ENCODE data around the gene CACNB1.

GRCh38 chr17:39205112-39205526, 7.7 kb upstream of the CACNB1 start:
- TF ChIP-seq POLR2A (IDR thresholded peaks at IDR 0.05) (no peak), POLR2AphosphoS5 (IDR thresholded peaks at IDR 0.05) (peak; percentile 32)
- TF ChIP-seq, protein P1, sequence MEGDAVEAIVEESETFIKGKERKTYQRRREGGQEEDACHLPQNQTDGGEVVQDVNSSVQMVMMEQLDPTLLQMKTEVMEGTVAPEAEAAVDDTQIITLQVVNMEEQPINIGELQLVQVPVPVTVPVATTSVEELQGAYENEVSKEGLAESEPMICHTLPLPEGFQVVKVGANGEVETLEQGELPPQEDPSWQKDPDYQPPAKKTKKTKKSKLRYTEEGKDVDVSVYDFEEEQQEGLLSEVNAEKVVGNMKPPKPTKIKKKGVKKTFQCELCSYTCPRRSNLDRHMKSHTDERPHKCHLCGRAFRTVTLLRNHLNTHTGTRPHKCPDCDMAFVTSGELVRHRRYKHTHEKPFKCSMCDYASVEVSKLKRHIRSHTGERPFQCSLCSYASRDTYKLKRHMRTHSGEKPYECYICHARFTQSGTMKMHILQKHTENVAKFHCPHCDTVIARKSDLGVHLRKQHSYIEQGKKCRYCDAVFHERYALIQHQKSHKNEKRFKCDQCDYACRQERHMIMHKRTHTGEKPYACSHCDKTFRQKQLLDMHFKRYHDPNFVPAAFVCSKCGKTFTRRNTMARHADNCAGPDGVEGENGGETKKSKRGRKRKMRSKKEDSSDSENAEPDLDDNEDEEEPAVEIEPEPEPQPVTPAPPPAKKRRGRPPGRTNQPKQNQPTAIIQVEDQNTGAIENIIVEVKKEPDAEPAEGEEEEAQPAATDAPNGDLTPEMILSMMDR (IDR thresholded peaks at IDR 0.05), result no peak

Measured in gastroesophageal sphincter (tissue), 3 donors.